GM12864 (cell line): ENCODE measurements around the gene PIGX.

ENCODE experiments used
- DNase-seq: peaks from one replicate; pipeline ENCODE4 v3.0.0-alpha.2; 2011; ENCODE audit warnings: low read depth
- H3K4me3 ChIP-seq: 2 replicates; pipeline ENCODE4 v1.5.1; 2011; ENCODE audit warnings: mild to moderate bottlenecking, low read depth, low read length, control low read depth
- TF ChIP-seq, protein P1 (sequence below): IDR thresholded peaks from 2 replicates; pipeline ENCODE4 v1.5.1; 2011; ENCODE audit warnings: low read depth, mild to moderate bottlenecking, moderate library complexity, low read length, control low read depth, inconsistent platforms; ENCODE audit errors: missing control alignments

PIGX gene

GRCh38 chr3:196726788-196727675 lies 14.9 kb downstream of the PIGX start:
- TF ChIP-seq, protein P1, sequence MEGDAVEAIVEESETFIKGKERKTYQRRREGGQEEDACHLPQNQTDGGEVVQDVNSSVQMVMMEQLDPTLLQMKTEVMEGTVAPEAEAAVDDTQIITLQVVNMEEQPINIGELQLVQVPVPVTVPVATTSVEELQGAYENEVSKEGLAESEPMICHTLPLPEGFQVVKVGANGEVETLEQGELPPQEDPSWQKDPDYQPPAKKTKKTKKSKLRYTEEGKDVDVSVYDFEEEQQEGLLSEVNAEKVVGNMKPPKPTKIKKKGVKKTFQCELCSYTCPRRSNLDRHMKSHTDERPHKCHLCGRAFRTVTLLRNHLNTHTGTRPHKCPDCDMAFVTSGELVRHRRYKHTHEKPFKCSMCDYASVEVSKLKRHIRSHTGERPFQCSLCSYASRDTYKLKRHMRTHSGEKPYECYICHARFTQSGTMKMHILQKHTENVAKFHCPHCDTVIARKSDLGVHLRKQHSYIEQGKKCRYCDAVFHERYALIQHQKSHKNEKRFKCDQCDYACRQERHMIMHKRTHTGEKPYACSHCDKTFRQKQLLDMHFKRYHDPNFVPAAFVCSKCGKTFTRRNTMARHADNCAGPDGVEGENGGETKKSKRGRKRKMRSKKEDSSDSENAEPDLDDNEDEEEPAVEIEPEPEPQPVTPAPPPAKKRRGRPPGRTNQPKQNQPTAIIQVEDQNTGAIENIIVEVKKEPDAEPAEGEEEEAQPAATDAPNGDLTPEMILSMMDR = no peak
- DNase-seq = no peak

DNA sequence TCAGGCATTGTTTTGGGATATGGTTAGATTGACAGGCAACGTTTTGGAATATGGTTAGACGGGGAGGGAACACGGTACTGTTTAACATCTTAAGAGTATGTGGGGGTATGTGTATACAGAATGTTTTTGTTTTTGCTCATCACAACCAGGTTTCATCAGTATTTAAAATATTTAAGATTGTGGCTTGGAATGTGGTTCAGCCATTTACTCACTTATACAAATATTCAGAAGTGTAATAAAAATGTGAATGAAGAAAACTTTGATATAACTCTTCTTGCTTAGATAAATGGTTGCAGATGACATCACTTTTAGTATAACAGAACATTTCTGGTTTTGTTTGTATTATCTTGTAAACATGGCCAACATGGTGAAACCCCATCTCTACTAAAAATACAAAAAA lies 23.6 kb downstream of the PIGX start:
- TF ChIP-seq, protein P1 = no peak
- no peak for DNase-seq
- H3K4me3 ChIP-seq = no peak overlapping the region

More at GRCh38 chr3:196726788-196727675, 14.9 kb downstream of the PIGX start:
- H3K4me3 ChIP-seq = no peak overlapping the region

DNA sequence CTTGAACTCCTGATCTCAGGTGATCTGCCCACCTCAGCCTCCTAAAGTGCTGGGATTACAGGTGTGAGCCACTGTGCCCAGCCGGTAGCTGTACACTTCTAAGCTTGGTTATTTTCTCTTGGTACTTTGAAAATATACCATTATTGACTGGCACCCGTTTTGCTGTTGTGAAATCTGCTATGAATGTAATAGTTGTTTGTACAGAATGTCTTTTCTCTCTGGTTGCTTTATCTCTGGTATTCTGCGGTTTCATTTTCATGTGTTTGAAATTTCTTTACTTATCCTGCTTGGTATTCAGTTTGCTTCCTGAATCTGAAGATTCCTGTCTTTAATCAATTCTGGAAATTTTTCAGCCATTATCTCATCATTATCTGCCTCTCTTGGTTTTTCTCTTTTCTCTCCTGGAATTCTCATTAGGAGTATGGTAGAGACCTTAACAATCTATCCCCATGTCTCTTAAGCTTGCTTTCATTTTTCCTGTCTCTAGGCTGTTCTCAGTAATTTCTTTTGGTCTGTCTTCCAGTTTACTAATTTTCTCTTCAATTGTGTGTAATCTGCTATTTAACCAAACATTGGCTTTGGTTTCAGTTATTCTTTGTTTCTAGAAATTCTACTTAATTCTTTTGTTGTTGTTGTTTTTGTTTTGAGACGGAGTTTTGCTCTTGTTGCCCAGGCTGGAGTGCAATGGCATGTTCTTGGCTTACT lies 24.6 kb downstream of the PIGX start:
- no peak for DNase-seq

DNA sequence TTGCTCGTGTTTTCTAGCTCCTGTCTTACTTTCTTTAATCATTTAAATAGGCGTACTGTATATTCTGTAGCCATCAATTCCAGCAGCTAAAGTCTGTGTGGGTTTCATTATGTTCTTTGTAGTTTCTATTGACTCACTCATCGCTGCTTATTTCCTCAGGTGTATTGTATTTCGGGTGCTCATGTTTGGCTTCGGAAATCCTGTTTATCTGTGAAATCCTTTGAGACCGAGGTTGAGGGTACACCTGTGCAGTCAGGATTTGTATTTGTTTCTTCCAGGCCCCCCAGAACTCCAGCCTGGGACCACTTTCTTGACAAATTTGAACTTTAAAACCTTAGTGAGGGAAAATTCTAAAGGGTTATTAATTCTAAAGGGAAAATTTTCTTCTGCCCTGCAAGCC lies 25.5 kb downstream of the PIGX start:
- TF ChIP-seq, protein P1 = no peak

More for the DNA sequence above, 24.6 kb downstream of the PIGX start:
- no peak overlapping the region for H3K4me3 ChIP-seq
- TF ChIP-seq, protein P1 = no peak

DNA sequence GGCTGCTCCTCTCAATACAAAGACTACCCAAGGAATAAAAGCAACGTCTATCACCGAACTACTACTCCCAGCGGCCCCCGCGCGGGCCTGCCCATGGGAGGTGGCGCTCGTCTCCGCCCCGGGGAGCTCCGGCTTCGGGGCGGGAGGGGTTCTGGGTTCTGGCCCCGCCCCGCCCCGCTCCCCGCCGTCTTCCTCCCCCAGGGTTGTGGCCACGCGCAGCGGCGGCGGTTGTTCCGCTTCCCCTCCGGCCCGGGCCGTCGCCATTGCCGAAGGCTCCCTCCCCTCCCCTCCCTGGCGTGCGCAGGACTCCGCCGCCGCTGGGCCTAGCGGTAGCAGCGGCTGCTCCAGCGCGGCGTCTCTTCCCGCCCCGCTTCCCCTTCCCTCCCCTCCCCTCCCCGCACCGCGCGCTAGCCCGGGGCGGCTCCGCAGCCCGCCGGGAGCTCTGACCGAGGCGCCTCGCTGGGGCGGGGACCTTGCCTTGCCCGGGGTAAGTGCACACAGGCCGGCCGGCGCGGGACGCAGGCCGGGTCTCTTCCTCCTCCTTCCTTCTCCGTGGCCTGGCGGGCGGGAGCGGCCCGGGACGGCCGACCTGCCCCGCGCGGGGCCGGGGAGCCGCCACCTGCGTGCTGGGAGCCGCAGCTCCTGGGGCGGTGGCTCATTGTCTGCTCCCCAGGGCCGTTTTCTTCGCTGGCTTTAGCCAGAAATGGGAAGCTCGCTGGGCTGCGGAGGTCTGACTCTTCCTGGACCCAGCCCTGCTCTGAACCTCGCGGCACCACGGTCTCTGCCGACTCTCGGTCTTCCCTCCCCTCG lies 27.7 kb downstream of the PIGX start, which contains the start of gene PAK2:
PAK2 (plus strand) TSS at position 187 of the 810 bp plus-strand sequence. CDS start 42,790 bp downstream, outside the sequence.
- peak within 1 kb of the TSS; percentile 74 for H3K4me3 ChIP-seq
- TF ChIP-seq, protein P1 = no peak
- peak; percentile 45 for DNase-seq

More for the DNA sequence above, 25.5 kb downstream of the PIGX start:
- no peak overlapping the region for H3K4me3 ChIP-seq
- no peak for DNase-seq

- peak overlapping the region; percentile 74 for H3K4me3 ChIP-seq
- DNase-seq = no peak
- TF ChIP-seq, protein P1 = no peak
Measured at GRCh38 chr3:196740481-196741248, 28.5 kb downstream of the PIGX start.
